ENCODE data around the gene HCN2.

HCN2 gene

GRCh38 chr19:660793-661426, 71.2 kb downstream of the HCN2 start:
- Histone ChIP-seq H3K4me3 (ENCODE audit: low read depth, low read length) (no peak overlapping the region), H3K9me3 (ENCODE audit: severe bottlenecking) (peaks cover 4% of the 10 kb centered on the region), H3K27me3 (ENCODE audit: insufficient read depth, low read depth, severe bottlenecking) (no peaks in the 10 kb centered on the region), H3K36me3 (peaks cover 29% of the 10 kb centered on the region), H3K27ac (no peak overlapping the region)
- TF ChIP-seq CTCF (IDR thresholded peaks at IDR 0.05; ENCODE audit: low read depth, low read length): no peak
- DNase-seq: no peak

- no peak for DNase-seq
- Histone ChIP-seq H3K4me3 (ENCODE audit: low read depth, low read length) (peak overlapping the region; percentile 82), H3K9me3 (ENCODE audit: severe bottlenecking) (peaks cover 5% of the 10 kb centered on the region), H3K27ac (no peak overlapping the region; the same call in 1 of the 2 replicates), H3K36me3 (peaks cover 29% of the 10 kb centered on the region), H3K27me3 (ENCODE audit: insufficient read depth, low read depth, severe bottlenecking) (no peaks in the 10 kb centered on the region)
- no peak for TF ChIP-seq CTCF (IDR thresholded peaks at IDR 0.05; ENCODE audit: low read depth, low read length)
These were observed 71.9 kb downstream of the HCN2 start for GRCh38 chr19:661427-662196.

GRCh38 chr19:662207-662961, 72.7 kb downstream of the HCN2 start:
- H3K27ac ChIP-seq: peak overlapping the region; percentile 93
- peak; percentile 43 for DNase-seq
- TF ChIP-seq CTCF (IDR thresholded peaks at IDR 0.05; ENCODE audit: low read depth, low read length): no peak

GRCh38 chr19:662962-663681, 73.4 kb downstream of the HCN2 start, which contains the start of gene RNF126:
Gene RNF126 (minus strand): TSS chr19:663214. CDS start chr19:663121, 93 bp downstream.
- peak; percentile 89 for DNase-seq
- peaks cover 14% of the 10 kb centered on the region for H3K9me3 ChIP-seq (ENCODE audit: severe bottlenecking)
- no peak for TF ChIP-seq CTCF (IDR thresholded peaks at IDR 0.05; ENCODE audit: low read depth, low read length)
- peak within 1 kb of the TSS; percentile 82 for H3K4me3 ChIP-seq (ENCODE audit: low read depth, low read length)
- no peaks in the 10 kb centered on the region for H3K27me3 ChIP-seq (ENCODE audit: insufficient read depth, low read depth, severe bottlenecking)
- H3K36me3 ChIP-seq: peaks cover 17% of the 10 kb centered on the region
- peak within 1 kb of the TSS; percentile 93 for H3K27ac ChIP-seq

More at GRCh38 chr19:662207-662961, 72.7 kb downstream of the HCN2 start:
- Histone ChIP-seq H3K9me3 (ENCODE audit: severe bottlenecking) (peaks cover 9% of the 10 kb centered on the region), H3K36me3 (peaks cover 24% of the 10 kb centered on the region), H3K4me3 (ENCODE audit: low read depth, low read length) (peak overlapping the region; percentile 82), H3K27me3 (ENCODE audit: insufficient read depth, low read depth, severe bottlenecking) (no peaks in the 10 kb centered on the region)

GRCh38 chr19:663682-664117, 74.0 kb downstream of the HCN2 start:
- Histone ChIP-seq H3K27ac (peak overlapping the region; percentile 49), H3K36me3 (peaks cover 11% of the 10 kb centered on the region), H3K4me3 (ENCODE audit: low read depth, low read length) (peak overlapping the region; percentile 26), H3K27me3 (ENCODE audit: insufficient read depth, low read depth, severe bottlenecking) (no peaks in the 10 kb centered on the region), H3K9me3 (ENCODE audit: severe bottlenecking) (peaks cover 19% of the 10 kb centered on the region)
- TF ChIP-seq CTCF (IDR thresholded peaks at IDR 0.05; ENCODE audit: low read depth, low read length): no peak
- DNase-seq: no peak
